SK-N-SH (cell line): ENCODE measurements around the gene LSP1. TPM values are rescaled to one million over a fixed set of nuclear protein-coding genes. Genes with fewer than 3 reads are reported as not detected.

Experiments
- CTCF ChIA-PET: fragments of 300-600, 350-600 bp; formaldehyde crosslinking; extraction: SDS; loops from one replicate; lab custom pipeline; 2021; lab: Yijun Ruan, JAX
- POLR2A ChIA-PET: fragments of 350-600 bp; sonication (Branson Sonifier 250); formaldehyde crosslinking; extraction: SDS; loops from one replicate; lab custom pipeline; 2020; ENCODE audit warnings: antibody characterized with exemption, inconsistent platforms; lab: Yijun Ruan, JAX
- DNase-seq: peaks from one replicate; pipeline ENCODE4 v3.0.0; 2012
- H2AFZ ChIP-seq: fragments of 200-600 bp; sonication (generic); 2 replicates; pipeline ENCODE4 v1.8.1; 2016; ENCODE audit warnings: antibody characterized with exemption, mild to moderate bottlenecking, low read depth
- H3F3A ChIP-seq: fragments of 200-600 bp; sonication (generic); replicated peaks from 2 replicates; pipeline ENCODE3; 2016; ENCODE audit warnings: antibody characterized with exemption, mild to moderate bottlenecking; ENCODE audit not compliant: insufficient read depth
- H3K27ac ChIP-seq, 2 experiments: fragments of 200-500 bp in 1 of 2; fragments of 200-600 bp in 1 of 2; sonication (Bioruptor generic) in 1 of 2; sonication (generic), shearing (Covaris generic) in 1 of 2; 2 replicates each; pipeline versions ENCODE4 v1.5.1 to v1.6.1; 2014 to 2016; ENCODE audit warnings: low read depth in 2 of 2, inconsistent platforms in 1 of 2, low read length in 1 of 2, mild to moderate bottlenecking in 1 of 2, mixed read lengths in 1 of 2
- H3K27me3 ChIP-seq: fragments of 200-600 bp; sonication (generic), shearing (Covaris generic); 2 replicates; pipeline ENCODE4 v1.6.1; 2016; ENCODE audit warnings: mixed run types; ENCODE audit not compliant: insufficient read depth
- H3K36me3 ChIP-seq, 2 experiments: fragments of 200-500 bp in 1 of 2; fragments of 200-600 bp in 1 of 2; sonication (Bioruptor generic) in 1 of 2; sonication (generic) in 1 of 2; replicated peaks in 1 of 2; 2 replicates each; pipeline versions ENCODE3 to v1.5.1; 2014 to 2016; ENCODE audit warnings: low read length in 1 of 2, mild to moderate bottlenecking in 1 of 2; ENCODE audit not compliant: insufficient read depth in 2 of 2, control insufficient read depth in 1 of 2
- H3K4me1 ChIP-seq, 2 experiments: fragments of 200-500 bp in 1 of 2; fragments of 200-600 bp in 1 of 2; sonication (Bioruptor generic) in 1 of 2; sonication (generic), shearing (Covaris generic) in 1 of 2; 2 replicates each; pipeline versions ENCODE4 v1.5.1 to v1.6.1; 2014 to 2016; ENCODE audit warnings: low read depth in 1 of 2, low read length in 1 of 2, mixed run types in 1 of 2; ENCODE audit not compliant: insufficient read depth in 2 of 2, control insufficient read depth in 1 of 2
- H3K4me2 ChIP-seq: fragments of 200-600 bp; sonication (generic), shearing (Covaris generic); 2 replicates; pipeline ENCODE4 v1.6.1; 2017; ENCODE audit warnings: mixed run types
- H3K4me3 ChIP-seq, 2 experiments: fragments of 200-500 bp in 1 of 2; fragments of 200-600 bp in 1 of 2; sonication (Bioruptor generic) in 1 of 2; sonication (generic), shearing (Covaris generic) in 1 of 2; 2 replicates each; pipeline versions ENCODE4 v1.5.1 to v1.8.1; 2014 to 2016; ENCODE audit warnings: low read depth in 2 of 2, inconsistent platforms in 1 of 2, low read length in 1 of 2, mild to moderate bottlenecking in 1 of 2, mixed read lengths in 1 of 2, moderate library complexity in 1 of 2
- H3K79me2 ChIP-seq: fragments of 200-600 bp; sonication (generic); 2 replicates; pipeline ENCODE4 v1.8.1; 2017; ENCODE audit warnings: mild to moderate bottlenecking; ENCODE audit not compliant: insufficient read depth
- H3K9ac ChIP-seq: fragments of 200-600 bp; sonication (generic); 2 replicates; pipeline ENCODE4 v1.6.1; 2017; ENCODE audit warnings: mixed run types
- H3K9me2 ChIP-seq: fragments of 200-600 bp; sonication (generic); 2 replicates; pipeline ENCODE4 v1.6.1; 2017; ENCODE audit warnings: mixed run types
- H3K9me3 ChIP-seq: fragments of 200-600 bp; sonication (generic); 2 replicates; pipeline ENCODE4 v1.6.1; 2017; ENCODE audit warnings: mixed run types, mild to moderate bottlenecking, moderate library complexity
- H4K20me1 ChIP-seq: fragments of 200-600 bp; sonication (generic); 2 replicates; pipeline ENCODE4 v1.6.1; 2017; ENCODE audit warnings: mild to moderate bottlenecking, mixed run types; ENCODE audit not compliant: insufficient read depth
- FOSL2 ChIP-seq: IDR thresholded peaks from 2 replicates; pipeline ENCODE4 v1.4.0; 2012; ENCODE audit warnings: low read depth, mild to moderate bottlenecking, moderate library complexity, borderline replicate concordance
- FOXJ3 ChIP-seq: sonication (generic); formaldehyde crosslinking; IDR thresholded peaks from 2 replicates; pipeline ENCODE4 v1.5.1; 2020; ENCODE audit warnings: mild to moderate bottlenecking, missing genetic modification reagents
- FOXM1 ChIP-seq: IDR thresholded peaks from 2 replicates; pipeline ENCODE4 v1.4.0; 2012; ENCODE audit warnings: low read depth, mild to moderate bottlenecking
- GABPA ChIP-seq: IDR thresholded peaks from 2 replicates; pipeline ENCODE4 v1.4.0; 2012; ENCODE audit warnings: low read depth, mild to moderate bottlenecking
- GATA2 ChIP-seq: sonication (generic); formaldehyde crosslinking; IDR thresholded peaks from 2 replicates; pipeline ENCODE4 v1.5.0; 2020; ENCODE audit warnings: mild to moderate bottlenecking, missing genetic modification reagents
- JUND ChIP-seq: IDR thresholded peaks from 2 replicates; pipeline ENCODE4 v1.4.0; 2012
- MXI1 ChIP-seq: IDR thresholded peaks from 2 replicates; pipeline ENCODE4 v1.6.1; 2012; ENCODE audit warnings: mild to moderate bottlenecking, low read depth, low read length, improper control_type of control experiment
- WGBS: methylation state at CpG from one replicate; pipeline ENCODE4 v1.1.6; 2017; ENCODE audit warnings: low lambda C conversion rate; 5-methylcytosine and 5-hydroxymethylcytosine counted together
- polyA plus RNA-seq, 3 experiments: library from polyadenylated mRNA; depleted of rRNA; stranded (reverse); fragments of >200 nt; gene quantifications; 2 replicates each; pipeline ENCODE4 v1.2.3, GENCODE V29; 2012
- TF ChIP-seq, protein P1 (sequence below): fragments of 150-350 bp; IDR thresholded peaks from 2 replicates; pipeline ENCODE4 v1.6.1; 2017; ENCODE audit warnings: antibody characterized with exemption, low read length, low read depth, borderline replicate concordance
- TF ChIP-seq, protein P2 (sequence below): IDR thresholded peaks from 2 replicates; pipeline ENCODE4 v1.6.1; 2012; ENCODE audit warnings: mild to moderate bottlenecking, low read depth, low read length, moderate library complexity
- TF ChIP-seq, protein P3 (sequence below): IDR thresholded peaks from 2 replicates; pipeline ENCODE4 v1.4.0; 2012; ENCODE audit warnings: low read depth
- TF ChIP-seq, protein P4 (sequence below): IDR thresholded peaks from 2 replicates; pipeline ENCODE4 v1.4.0; 2012; ENCODE audit warnings: low read depth, borderline replicate concordance

LSP1 gene
- polyA plus RNA-seq, 1 of the 3 experiments (the other 2 are of a cell fraction), result 0.38 TPM

DNA sequence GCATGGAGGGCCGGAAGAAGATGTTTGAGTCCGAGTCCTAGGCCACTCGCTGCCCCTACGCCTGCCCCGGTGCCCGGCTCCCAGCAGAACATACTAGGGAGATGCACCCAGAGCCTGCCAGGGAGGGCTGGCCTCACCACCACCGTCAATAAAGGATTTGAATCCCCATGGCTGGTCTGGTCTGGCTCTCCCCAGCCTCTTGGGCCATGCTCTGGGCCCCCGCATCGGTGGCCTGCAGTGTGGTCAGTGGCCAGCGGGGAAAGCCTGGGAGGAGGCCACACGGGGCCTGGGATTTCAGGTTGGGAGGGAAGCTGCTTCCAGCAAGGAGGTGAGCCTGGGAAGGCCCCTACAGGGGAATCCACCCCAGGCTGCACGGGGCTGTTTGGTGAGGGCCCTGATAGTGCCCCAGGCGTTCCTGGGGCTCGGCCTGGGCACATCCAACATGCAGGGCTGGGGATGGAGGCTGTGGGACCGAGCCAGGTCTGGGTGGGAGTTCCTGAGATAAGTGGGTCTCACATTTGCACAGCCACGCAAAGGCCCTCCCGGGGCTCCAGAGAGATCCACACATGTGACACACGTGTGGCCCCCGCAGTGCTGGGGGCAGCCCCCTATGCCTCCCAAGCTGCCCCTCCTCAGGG is 11.3 kb upstream of the LSP1 start:
- POLR2A ChIA-PET, result interaction anchor here (1.2 kb wide), 1 partner anchor 156 kb away, joined by 3 read pairs; the partner anchor contains the start of gene H19
- H3K4me1 ChIP-seq, result peaks cover 0 to 14% of the 10 kb centered on the region in 2 experiments; a peak in 1 of 4 replicates
- no peak overlapping the region for H3K9ac ChIP-seq
- CTCF ChIA-PET, result interaction anchor here (0.7 to 20.8 kb wide), 10 partner anchors 8 to 335 kb away, joined by 3 to 478 read pairs (median 6); partner anchors contain the start of gene IGF2
- 81% methylated on average over 3 of the region's 19 CpGs for WGBS
- no peak overlapping the region for H3K27ac ChIP-seq
- no peak overlapping the region for H3K4me2 ChIP-seq
- TF ChIP-seq JUND, result no peak
- TF ChIP-seq, protein P1, sequence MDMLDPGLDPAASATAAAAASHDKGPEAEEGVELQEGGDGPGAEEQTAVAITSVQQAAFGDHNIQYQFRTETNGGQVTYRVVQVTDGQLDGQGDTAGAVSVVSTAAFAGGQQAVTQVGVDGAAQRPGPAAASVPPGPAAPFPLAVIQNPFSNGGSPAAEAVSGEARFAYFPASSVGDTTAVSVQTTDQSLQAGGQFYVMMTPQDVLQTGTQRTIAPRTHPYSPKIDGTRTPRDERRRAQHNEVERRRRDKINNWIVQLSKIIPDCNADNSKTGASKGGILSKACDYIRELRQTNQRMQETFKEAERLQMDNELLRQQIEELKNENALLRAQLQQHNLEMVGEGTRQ, result no peak
- TF ChIP-seq, protein P2, sequence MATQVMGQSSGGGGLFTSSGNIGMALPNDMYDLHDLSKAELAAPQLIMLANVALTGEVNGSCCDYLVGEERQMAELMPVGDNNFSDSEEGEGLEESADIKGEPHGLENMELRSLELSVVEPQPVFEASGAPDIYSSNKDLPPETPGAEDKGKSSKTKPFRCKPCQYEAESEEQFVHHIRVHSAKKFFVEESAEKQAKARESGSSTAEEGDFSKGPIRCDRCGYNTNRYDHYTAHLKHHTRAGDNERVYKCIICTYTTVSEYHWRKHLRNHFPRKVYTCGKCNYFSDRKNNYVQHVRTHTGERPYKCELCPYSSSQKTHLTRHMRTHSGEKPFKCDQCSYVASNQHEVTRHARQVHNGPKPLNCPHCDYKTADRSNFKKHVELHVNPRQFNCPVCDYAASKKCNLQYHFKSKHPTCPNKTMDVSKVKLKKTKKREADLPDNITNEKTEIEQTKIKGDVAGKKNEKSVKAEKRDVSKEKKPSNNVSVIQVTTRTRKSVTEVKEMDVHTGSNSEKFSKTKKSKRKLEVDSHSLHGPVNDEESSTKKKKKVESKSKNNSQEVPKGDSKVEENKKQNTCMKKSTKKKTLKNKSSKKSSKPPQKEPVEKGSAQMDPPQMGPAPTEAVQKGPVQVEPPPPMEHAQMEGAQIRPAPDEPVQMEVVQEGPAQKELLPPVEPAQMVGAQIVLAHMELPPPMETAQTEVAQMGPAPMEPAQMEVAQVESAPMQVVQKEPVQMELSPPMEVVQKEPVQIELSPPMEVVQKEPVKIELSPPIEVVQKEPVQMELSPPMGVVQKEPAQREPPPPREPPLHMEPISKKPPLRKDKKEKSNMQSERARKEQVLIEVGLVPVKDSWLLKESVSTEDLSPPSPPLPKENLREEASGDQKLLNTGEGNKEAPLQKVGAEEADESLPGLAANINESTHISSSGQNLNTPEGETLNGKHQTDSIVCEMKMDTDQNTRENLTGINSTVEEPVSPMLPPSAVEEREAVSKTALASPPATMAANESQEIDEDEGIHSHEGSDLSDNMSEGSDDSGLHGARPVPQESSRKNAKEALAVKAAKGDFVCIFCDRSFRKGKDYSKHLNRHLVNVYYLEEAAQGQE, result no peak
- TF ChIP-seq MXI1, result no peak
- TF ChIP-seq, protein P3, sequence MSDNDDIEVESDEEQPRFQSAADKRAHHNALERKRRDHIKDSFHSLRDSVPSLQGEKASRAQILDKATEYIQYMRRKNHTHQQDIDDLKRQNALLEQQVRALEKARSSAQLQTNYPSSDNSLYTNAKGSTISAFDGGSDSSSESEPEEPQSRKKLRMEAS, result no peak
- TF ChIP-seq GABPA, result no peak
- TF ChIP-seq FOXM1, result no peak
- TF ChIP-seq FOSL2, result no peak
- TF ChIP-seq FOXJ3 (CRISPR knock-in tag), result no peak
- TF ChIP-seq, protein P4, sequence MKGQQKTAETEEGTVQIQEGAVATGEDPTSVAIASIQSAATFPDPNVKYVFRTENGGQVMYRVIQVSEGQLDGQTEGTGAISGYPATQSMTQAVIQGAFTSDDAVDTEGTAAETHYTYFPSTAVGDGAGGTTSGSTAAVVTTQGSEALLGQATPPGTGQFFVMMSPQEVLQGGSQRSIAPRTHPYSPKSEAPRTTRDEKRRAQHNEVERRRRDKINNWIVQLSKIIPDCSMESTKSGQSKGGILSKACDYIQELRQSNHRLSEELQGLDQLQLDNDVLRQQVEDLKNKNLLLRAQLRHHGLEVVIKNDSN, result no peak
- no peak for TF ChIP-seq GATA2 (CRISPR knock-in tag)
- H3K27me3 ChIP-seq, result no peaks in the 10 kb centered on the region
- H3K4me3 ChIP-seq, result no peak overlapping the region
- no peaks in the 10 kb centered on the region for H3F3A ChIP-seq
- no peaks in the 10 kb centered on the region for H3K9me3 ChIP-seq
- H3K79me2 ChIP-seq, result no peaks in the 10 kb centered on the region
- DNase-seq, result no peak
- no peaks in the 10 kb centered on the region for H3K9me2 ChIP-seq
- H2AFZ ChIP-seq, result no peak overlapping the region
- no peaks in the 10 kb centered on the region for H4K20me1 ChIP-seq
- H3K36me3 ChIP-seq, result no peaks in the 10 kb centered on the region
